ENCODE measurements around the gene MFF. TPM values are rescaled to one million over a fixed set of nuclear protein-coding genes. Genes with fewer than 3 reads are reported as not detected.

The MFF gene
- total RNA-seq, 6 experiments from 2014 or later: 29.3 to 70.2 (median 34.6) TPM

DNA sequence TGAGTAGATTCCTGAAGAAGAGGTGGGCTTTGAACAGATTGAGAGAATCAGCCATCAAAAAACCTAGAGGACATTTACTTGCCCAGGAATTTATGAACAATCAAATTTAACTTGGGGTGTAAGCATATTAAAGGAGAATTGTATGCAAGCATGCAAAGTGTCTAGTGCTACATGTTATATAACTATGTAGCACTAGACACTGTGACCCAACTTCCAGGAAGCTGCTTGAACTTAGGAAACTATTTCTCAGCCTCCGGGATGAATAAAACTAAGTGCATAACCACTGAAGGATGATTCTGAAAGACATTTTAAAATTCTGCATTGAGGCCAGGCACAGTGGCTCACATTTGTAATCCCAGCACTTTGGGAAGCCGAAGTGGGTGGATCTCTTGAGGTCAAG lies 12.4 kb downstream of the MFF start:
- peaks cover 0 to 10% (median 2%) of the 10 kb centered on the region in 4 donors for H3K4me1 ChIP-seq
- H3K27me3 ChIP-seq: no peaks in the 10 kb centered on the region
- ATAC-seq (no peak), DNase-seq (no peak)
- no peak for TF ChIP-seq POLR2A (IDR thresholded peaks at IDR 0.05)
- TF ChIP-seq, protein P1, sequence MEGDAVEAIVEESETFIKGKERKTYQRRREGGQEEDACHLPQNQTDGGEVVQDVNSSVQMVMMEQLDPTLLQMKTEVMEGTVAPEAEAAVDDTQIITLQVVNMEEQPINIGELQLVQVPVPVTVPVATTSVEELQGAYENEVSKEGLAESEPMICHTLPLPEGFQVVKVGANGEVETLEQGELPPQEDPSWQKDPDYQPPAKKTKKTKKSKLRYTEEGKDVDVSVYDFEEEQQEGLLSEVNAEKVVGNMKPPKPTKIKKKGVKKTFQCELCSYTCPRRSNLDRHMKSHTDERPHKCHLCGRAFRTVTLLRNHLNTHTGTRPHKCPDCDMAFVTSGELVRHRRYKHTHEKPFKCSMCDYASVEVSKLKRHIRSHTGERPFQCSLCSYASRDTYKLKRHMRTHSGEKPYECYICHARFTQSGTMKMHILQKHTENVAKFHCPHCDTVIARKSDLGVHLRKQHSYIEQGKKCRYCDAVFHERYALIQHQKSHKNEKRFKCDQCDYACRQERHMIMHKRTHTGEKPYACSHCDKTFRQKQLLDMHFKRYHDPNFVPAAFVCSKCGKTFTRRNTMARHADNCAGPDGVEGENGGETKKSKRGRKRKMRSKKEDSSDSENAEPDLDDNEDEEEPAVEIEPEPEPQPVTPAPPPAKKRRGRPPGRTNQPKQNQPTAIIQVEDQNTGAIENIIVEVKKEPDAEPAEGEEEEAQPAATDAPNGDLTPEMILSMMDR (IDR thresholded peaks at IDR 0.05): no peak
- no peaks in the 10 kb centered on the region for H3K9me3 ChIP-seq
- peaks cover 0 to 9% (median under 1%) of the 10 kb centered on the region in 4 donors for H3K36me3 ChIP-seq
- 86% methylated on average over 2 of the region's 2 CpGs for WGBS (ENCODE audit: insufficient coverage, low coverage, low lambda C conversion rate, missing lambda C conversion rate)
- intact Hi-C loops (cut with DNase I): no loop called here
- no peak overlapping the region for H3K4me3 ChIP-seq
- no peak overlapping the region for H3K27ac ChIP-seq

DNA sequence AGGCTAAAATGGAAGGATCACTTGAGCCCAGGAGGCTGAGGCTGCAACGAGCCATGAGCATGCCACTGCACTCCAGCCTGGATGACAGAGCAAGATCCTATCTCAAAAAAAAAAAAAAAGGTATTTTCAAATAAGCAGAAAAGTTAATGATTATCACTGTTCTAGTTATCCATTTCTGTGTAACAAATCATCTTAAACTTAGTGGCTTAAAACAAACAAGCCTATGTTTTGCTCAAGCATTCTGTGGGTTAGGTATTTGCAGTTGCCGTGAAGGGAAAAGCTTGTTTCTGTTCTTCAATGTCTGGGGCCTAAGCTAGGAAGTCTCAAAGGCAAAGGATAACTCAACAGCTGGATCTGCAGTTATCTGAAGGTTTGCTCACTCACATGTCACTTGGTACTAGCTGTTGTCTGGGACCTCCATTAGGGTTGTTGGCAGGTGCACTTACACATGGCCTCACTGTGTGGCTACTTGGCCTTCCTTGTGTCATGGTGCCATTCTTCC lies 14.1 kb downstream of the MFF start:
- Histone ChIP-seq H3K4me1 (peaks cover 0 to 10% (median 2%) of the 10 kb centered on the region in 4 donors), H3K27me3 (no peaks in the 10 kb centered on the region), H3K36me3 (peaks cover 0 to 3% (median 0%) of the 10 kb centered on the region in 4 donors), H3K9me3 (no peaks in the 10 kb centered on the region), H3K27ac (no peak overlapping the region), H3K4me3 (no peak overlapping the region)
- TF ChIP-seq POLR2A (IDR thresholded peaks at IDR 0.05): no peak
- TF ChIP-seq, protein P1 (IDR thresholded peaks at IDR 0.05): no peak
- WGBS (ENCODE audit: insufficient coverage, low coverage, low lambda C conversion rate, missing lambda C conversion rate): 33% methylated on average over 1 of the region's 2 CpGs
- intact Hi-C loops (cut with DNase I): no loop called here
- ATAC-seq (peak; percentile 73 to 81 (median 77)), DNase-seq (no peak)

DNA sequence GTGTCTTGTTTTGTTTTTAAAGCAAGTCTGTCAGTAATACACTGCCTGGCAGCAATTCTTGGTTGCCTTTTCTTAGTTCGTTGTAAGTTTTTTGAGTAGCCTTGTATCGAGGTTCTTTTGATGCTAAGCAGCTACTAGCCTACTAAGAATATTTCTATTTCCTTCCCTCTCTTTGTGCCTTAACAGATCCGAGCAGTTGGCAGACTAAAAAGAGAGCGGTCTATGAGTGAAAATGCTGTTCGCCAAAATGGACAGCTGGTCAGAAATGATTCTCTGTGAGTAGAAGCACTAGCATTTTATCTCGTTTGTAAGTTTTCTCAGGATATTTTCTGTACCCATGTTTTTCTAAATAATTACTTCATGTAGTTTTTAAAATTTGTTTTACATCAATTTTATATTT lies 15.1 kb downstream of the MFF start:
- intact Hi-C loops (cut with DNase I): no loop called here
- 75% methylated on average over 6 of the region's 6 CpGs for WGBS (ENCODE audit: insufficient coverage, low coverage, low lambda C conversion rate, missing lambda C conversion rate)
- Histone ChIP-seq H3K36me3 (peaks cover 0 to 3% (median 0%) of the 10 kb centered on the region in 4 donors), H3K4me3 (no peak overlapping the region), H3K27ac (no peak overlapping the region), H3K4me1 (peaks cover 0 to 10% (median 2%) of the 10 kb centered on the region in 4 donors), H3K9me3 (no peaks in the 10 kb centered on the region), H3K27me3 (no peaks in the 10 kb centered on the region)
- TF ChIP-seq, protein P1 (IDR thresholded peaks at IDR 0.05): no peak
- TF ChIP-seq POLR2A (IDR thresholded peaks at IDR 0.05): no peak
- ATAC-seq: no peak
- DNase-seq: no peak

DNA sequence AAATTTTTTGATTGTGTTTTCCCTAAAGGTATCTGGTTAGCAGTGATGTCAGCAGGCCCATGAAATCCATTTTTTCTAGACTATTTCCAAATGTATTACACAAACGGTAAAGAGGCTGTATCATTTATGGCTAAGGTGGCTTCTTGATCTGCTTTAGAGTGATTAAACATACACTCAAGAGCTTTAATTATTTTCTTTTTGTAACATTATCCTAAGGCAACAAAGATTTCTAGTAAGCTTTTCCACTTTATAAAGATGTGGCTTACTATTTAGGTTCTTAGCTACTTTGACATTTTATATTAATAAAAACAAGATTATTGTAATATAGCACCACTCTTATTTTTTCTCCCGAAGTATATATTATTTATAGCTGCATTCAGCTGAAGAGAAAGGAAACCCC lies 16.5 kb downstream of the MFF start:
- DNase-seq (no peak), ATAC-seq (no peak)
- Histone ChIP-seq H3K4me3 (no peak overlapping the region), H3K27ac (no peak overlapping the region), H3K27me3 (no peaks in the 10 kb centered on the region), H3K36me3 (peaks cover 0 to 3% (median 0%) of the 10 kb centered on the region in 4 donors), H3K9me3 (no peaks in the 10 kb centered on the region), H3K4me1 (peaks cover 0 to 10% (median 2%) of the 10 kb centered on the region in 4 donors)
- intact Hi-C loops (cut with DNase I): no loop called here
- 88% methylated on average over 2 of the region's 2 CpGs for WGBS (ENCODE audit: insufficient coverage, low coverage, low lambda C conversion rate, missing lambda C conversion rate)
- TF ChIP-seq POLR2A (IDR thresholded peaks at IDR 0.05): no peak
- TF ChIP-seq, protein P1 (IDR thresholded peaks at IDR 0.05): no peak
